Hematopoietic multipotent progenitor cell treated with erythropoietin and hydrocortisone succinate and interleukin-3 and kit ligand, for 17 days (in vitro differentiated cells): ENCODE measurements around the gene MIDN.

ENCODE experiments used
- DNase-seq: peaks from one replicate; pipeline ENCODE4 v3.0.0-alpha.2; 2015; ENCODE audit warnings: low spot score

Gene MIDN

GRCh38 chr19:1220976-1221903 lies 27.1 kb upstream of the MIDN start:
- no peak for DNase-seq

- no peak for DNase-seq
These were observed 26.5 kb upstream of the MIDN start for GRCh38 chr19:1221904-1222255.

GRCh38 chr19:1222394-1222793 lies 26.0 kb upstream of the MIDN start:
- DNase-seq = no peak

GRCh38 chr19:1223018-1223855 lies 25.1 kb upstream of the MIDN start:
- peak; percentile 40 for DNase-seq

- no peak for DNase-seq
These were observed 24.1 kb upstream of the MIDN start for GRCh38 chr19:1224047-1224825.

- DNase-seq = no peak
These were observed 23.5 kb upstream of the MIDN start for GRCh38 chr19:1224847-1225246.

GRCh38 chr19:1225440-1226226 lies 22.8 kb upstream of the MIDN start:
- no peak for DNase-seq

- DNase-seq = no peak
These were observed 22.2 kb upstream of the MIDN start for GRCh38 chr19:1226227-1226518.

GRCh38 chr19:1226522-1227303 lies 21.7 kb upstream of the MIDN start:
- no peak for DNase-seq

- DNase-seq = no peak
These were observed 20.9 kb upstream of the MIDN start for GRCh38 chr19:1227304-1228054.

- DNase-seq = no peak
These were observed 20.0 kb upstream of the MIDN start for GRCh38 chr19:1228161-1228957.

- no peak for DNase-seq
These were observed 19.1 kb upstream of the MIDN start for GRCh38 chr19:1229056-1229923.

GRCh38 chr19:1229924-1230782 lies 18.2 kb upstream of the MIDN start:
- DNase-seq = no peak

GRCh38 chr19:1230783-1231489 lies 17.4 kb upstream of the MIDN start:
- no peak for DNase-seq

GRCh38 chr19:1231729-1232637 lies 16.4 kb upstream of the MIDN start:
- no peak for DNase-seq

- no peak for DNase-seq
These were observed 15.7 kb upstream of the MIDN start for GRCh38 chr19:1232652-1233072.
